CD14-positive monocyte (primary cell): Measurements from ENCODE around the gene TMEM101. TPM values are rescaled to one million over a fixed set of nuclear protein-coding genes. Genes with fewer than 3 reads are reported as not detected.

Source experiments
- DNase-seq, 3 donors: peaks; one replicate each; pipeline ENCODE4 v3.0.0-alpha.2; 2011 to 2022
- H2AFZ ChIP-seq: 2 replicates; pipeline ENCODE4 v1.6.0; 2012; ENCODE audit warnings: mild to moderate bottlenecking, low read depth, low read length, inconsistent platforms; ENCODE audit not compliant: insufficient read depth, poor library complexity, severe bottlenecking
- H3K27ac ChIP-seq, 2 donors: 1 replicate in 1 of 2; 2 replicates in 1 of 2; pipeline ENCODE4 v1.5.1; 2012 to 2013; ENCODE audit warnings: low read length in 2 of 2, control low read depth in 1 of 2, inconsistent platforms in 1 of 2, low read depth in 1 of 2, mild to moderate bottlenecking in 1 of 2
- H3K27me3 ChIP-seq, 2 donors: one replicate each; pipeline versions ENCODE4 v1.6.0 to v1.6.1; 2011 to 2013; ENCODE audit warnings: low read length in 2 of 2; ENCODE audit not compliant: control insufficient read depth in 2 of 2, insufficient read depth in 2 of 2
- H3K36me3 ChIP-seq, 2 donors: replicated peaks in 1 of 2; 1 replicate in 1 of 2; 2 replicates in 1 of 2; pipeline versions ENCODE4 v1.5.1 to v1.6.1; 2012 to 2013; ENCODE audit warnings: low read length in 2 of 2, control low read depth in 1 of 2, inconsistent platforms in 1 of 2, mild to moderate bottlenecking in 1 of 2; ENCODE audit not compliant: insufficient read depth in 2 of 2, control insufficient read depth in 1 of 2
- H3K4me1 ChIP-seq, 2 donors: 1 replicate in 1 of 2; 2 replicates in 1 of 2; pipeline versions ENCODE4 v1.5.1 to v1.6.1; 2012 to 2013; ENCODE audit warnings: low read length in 2 of 2, control low read depth in 1 of 2, inconsistent platforms in 1 of 2, mild to moderate bottlenecking in 1 of 2, moderate library complexity in 1 of 2; ENCODE audit not compliant: insufficient read depth in 2 of 2, control insufficient read depth in 1 of 2
- H3K4me2 ChIP-seq: replicated peaks from 2 replicates; pipeline ENCODE3; 2012; ENCODE audit warnings: low read length, moderate library complexity, mild to moderate bottlenecking; ENCODE audit not compliant: poor library complexity, severe bottlenecking; ENCODE audit errors: extremely low read depth
- H3K4me3 ChIP-seq, 3 experiments: fragments of 200-600 bp in 1 of 3; sonication (generic) in 1 of 3; replicated peaks in 1 of 3; 1 replicate in 2 of 3; 2 replicates in 1 of 3; pipeline ENCODE4 v1.5.1; 2011 to 2013; ENCODE audit warnings: low read length in 3 of 3, mild to moderate bottlenecking in 3 of 3, control low read depth in 2 of 3, low read depth in 2 of 3, inconsistent platforms in 1 of 3, moderate library complexity in 1 of 3
- H3K79me2 ChIP-seq: 2 replicates; pipeline ENCODE4 v1.6.0; 2012; ENCODE audit warnings: mild to moderate bottlenecking, control low read depth, inconsistent platforms, low read length, moderate library complexity; ENCODE audit not compliant: insufficient read depth
- H3K9ac ChIP-seq: 2 replicates; pipeline ENCODE4 v1.6.0; 2017; ENCODE audit warnings: low read length, mild to moderate bottlenecking; ENCODE audit not compliant: insufficient read depth, poor library complexity, severe bottlenecking
- H3K9me3 ChIP-seq, 2 donors: replicated peaks in 1 of 2; 1 replicate in 1 of 2; 2 replicates in 1 of 2; pipeline versions ENCODE4 v1.5.1 to v1.6.1; 2012 to 2013; ENCODE audit warnings: low read length in 2 of 2, control low read depth in 1 of 2; ENCODE audit not compliant: control insufficient read depth in 1 of 2, insufficient read depth in 1 of 2
- H4K20me1 ChIP-seq: 2 replicates; pipeline ENCODE4 v1.6.0; 2012; ENCODE audit warnings: mild to moderate bottlenecking, low read length, control low read depth, moderate library complexity; ENCODE audit not compliant: insufficient read depth
- H3K27ac Mint-ChIP-seq, 7 donors: one replicate each; pipeline ENCODE4 v1.8.0; 2020; ENCODE audit warnings: mild to moderate bottlenecking in 7 of 7, mixed read lengths in 7 of 7, moderate library complexity in 6 of 7, inconsistent platforms in 2 of 7
- H3K27me3 Mint-ChIP-seq, 3 donors: one replicate each; pipeline ENCODE4 v1.8.0; 2021 to 2022; ENCODE audit warnings: low read depth in 3 of 3, mild to moderate bottlenecking in 3 of 3, mixed read lengths in 3 of 3, moderate library complexity in 3 of 3, inconsistent platforms in 1 of 3
- H3K36me3 Mint-ChIP-seq, 2 donors: one replicate each; pipeline ENCODE4 v1.8.0; 2020; ENCODE audit warnings: mixed read lengths in 2 of 2, inconsistent platforms in 1 of 2, mild to moderate bottlenecking in 1 of 2
- H3K4me1 Mint-ChIP-seq: one replicate; pipeline ENCODE4 v1.8.0; 2020; ENCODE audit warnings: mild to moderate bottlenecking, mixed read lengths
- H3K4me3 Mint-ChIP-seq, 2 donors: one replicate each; pipeline ENCODE4 v1.8.0; 2020; ENCODE audit warnings: mild to moderate bottlenecking in 2 of 2, mixed read lengths in 2 of 2, moderate library complexity in 1 of 2
- H3K9me3 Mint-ChIP-seq, 7 donors: one replicate each; pipeline ENCODE4 v1.8.0; 2020 to 2022; ENCODE audit warnings: mixed read lengths in 7 of 7, mild to moderate bottlenecking in 6 of 7, moderate library complexity in 6 of 7, inconsistent platforms in 2 of 7
- CTCF ChIP-seq: fragments of 200-600 bp; IDR thresholded peaks from one replicate; pipeline ENCODE4 v1.8.0; 2022; ENCODE audit warnings: antibody characterized with exemption, mild to moderate bottlenecking
- WGBS: methylation state at CpG from one replicate; pipeline ENCODE4 v1.1.5; 2013; ENCODE audit warnings: missing lambda C conversion rate; ENCODE audit not compliant: insufficient coverage; 5-methylcytosine and 5-hydroxymethylcytosine counted together
- intact Hi-C, 2 donors: fragments of 100-400 bp; cut with micrococcal nuclease; formaldehyde crosslinking; loops; one replicate each; pipeline versions ENCODE4 v1.15.0 to v1.15.1; 2023
- polyA plus RNA-seq, 3 donors: library from polyadenylated mRNA; depleted of rRNA in 1 of 3; unstranded in 2 of 3; stranded (reverse) in 1 of 3; fragments of 300-500 nt in 2 of 3; fragments of >200 nt in 1 of 3; fragmentation: Illumina TruSeq in 2 of 3; gene quantifications; 1 replicate in 2 of 3; 2 replicates in 1 of 3; pipeline ENCODE4 v1.2.3, GENCODE V29; 2012 to 2021

TMEM101 gene
- polyA plus RNA-seq, 3 donors, result 17.3 to 41.4 (median 33.6) TPM

- no peaks in the 10 kb centered on the region for H3K27me3 ChIP-seq
- no peaks in the 10 kb centered on the region for H3K9me3 ChIP-seq
- no peak overlapping the region for H3K9ac ChIP-seq
- no peak overlapping the region for H2AFZ ChIP-seq
- no peak overlapping the region for H3K4me3 Mint-ChIP-seq
- no peaks in the 10 kb centered on the region for H3K27me3 Mint-ChIP-seq
- no peak overlapping the region for H3K4me2 ChIP-seq
- H3K4me1 Mint-ChIP-seq, result no peaks in the 10 kb centered on the region
- TF ChIP-seq CTCF, result no peak
- intact Hi-C loops, result no loop called here
- DNase-seq, result no peak
- peaks cover 68 to 79% of the 10 kb centered on the region in 2 donors for H3K36me3 Mint-ChIP-seq
- peaks cover 0 to 1% (median 0%) of the 10 kb centered on the region in 7 donors for H3K9me3 Mint-ChIP-seq
- WGBS, result 17% methylated on average over 1 of the region's 3 CpGs
- peaks cover 48 to 77% of the 10 kb centered on the region in 2 donors for H3K36me3 ChIP-seq
- H3K4me1 ChIP-seq, result peaks cover 0 to 6% of the 10 kb centered on the region in 2 donors
- no peaks in the 10 kb centered on the region for H3K79me2 ChIP-seq
- H3K27ac Mint-ChIP-seq, result peak overlapping the region in 5 of 7 donors; percentile 3 to 68 (median 35)
- H4K20me1 ChIP-seq, result peaks cover 4% of the 10 kb centered on the region
- H3K27ac ChIP-seq, result peak overlapping the region in 1 of 2 donors; percentile 11
- no peak overlapping the region for H3K4me3 ChIP-seq
Observed at GRCh38 chr17:44033861-44034408, 19.2 kb upstream of the TMEM101 start.

- Histone ChIP-seq H3K36me3 (peaks cover 22 to 61% of the 10 kb centered on the region in 2 donors), H3K79me2 (no peaks in the 10 kb centered on the region), H3K9ac (no peak overlapping the region), H3K27me3 (no peaks in the 10 kb centered on the region), H3K4me1 (peaks cover 0 to 6% of the 10 kb centered on the region in 2 donors), H2AFZ (no peak overlapping the region), H3K4me2 (no peak overlapping the region), H4K20me1 (no peaks in the 10 kb centered on the region), H3K27ac (no peak overlapping the region), H3K4me3 (no peak overlapping the region), H3K9me3 (no peaks in the 10 kb centered on the region)
- intact Hi-C loops, result no loop called here
- 100% methylated on average over 1 of the region's 3 CpGs for WGBS
- Mint-ChIP-seq H3K27ac (no peak overlapping the region), H3K9me3 (peaks cover 0 to 1% (median 0%) of the 10 kb centered on the region in 7 donors), H3K4me1 (no peaks in the 10 kb centered on the region), H3K36me3 (peaks cover 45 to 54% of the 10 kb centered on the region in 2 donors), H3K27me3 (peaks cover 0 to 2% (median 0%) of the 10 kb centered on the region in 3 donors), H3K4me3 (no peak overlapping the region)
- TF ChIP-seq CTCF, result no peak
- DNase-seq, result no peak
Observed at GRCh38 chr17:44030482-44030881, 15.7 kb upstream of the TMEM101 start.
